Measurements from ENCODE around the gene CTBP2.

DNA sequence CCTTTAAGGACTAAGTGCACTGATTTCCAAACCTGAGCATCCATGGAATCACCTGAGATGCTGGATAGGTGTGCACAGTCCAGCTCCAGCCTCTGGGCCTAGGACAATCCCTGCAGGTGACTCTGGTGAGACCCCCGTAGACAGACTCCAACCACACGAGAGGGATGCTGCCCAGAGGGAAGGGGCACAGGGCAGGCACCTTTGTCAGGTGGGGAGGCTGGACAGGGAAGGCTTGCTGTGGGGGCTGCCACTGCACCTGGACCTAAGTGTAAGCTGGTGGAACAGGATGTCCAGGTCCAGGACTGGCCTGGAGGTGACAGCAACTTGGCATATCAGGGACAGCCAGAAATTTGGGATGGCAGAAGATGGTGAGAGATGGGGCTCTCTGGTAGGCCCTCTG is 45.1 kb upstream of the CTBP2 start:
- TF ChIP-seq NFATC3 (CRISPR knock-in tag; IDR thresholded peaks at IDR 0.05) (no peak), ASH2L (IDR thresholded peaks at IDR 0.05; ENCODE audit: insufficient read length, low read depth, low read length) (no peak), TCF7 (IDR thresholded peaks at IDR 0.05; ENCODE audit: low read depth) (no peak), NKX3-1 (CRISPR knock-in tag; IDR thresholded peaks at IDR 0.05) (no peak), ZNF224 (CRISPR knock-in tag; IDR thresholded peaks at IDR 0.05) (no peak), ATRX (CRISPR knock-in tag; IDR thresholded peaks at IDR 0.05; ENCODE audit: borderline replicate concordance) (no peak)
- TF ChIP-seq, protein P1, sequence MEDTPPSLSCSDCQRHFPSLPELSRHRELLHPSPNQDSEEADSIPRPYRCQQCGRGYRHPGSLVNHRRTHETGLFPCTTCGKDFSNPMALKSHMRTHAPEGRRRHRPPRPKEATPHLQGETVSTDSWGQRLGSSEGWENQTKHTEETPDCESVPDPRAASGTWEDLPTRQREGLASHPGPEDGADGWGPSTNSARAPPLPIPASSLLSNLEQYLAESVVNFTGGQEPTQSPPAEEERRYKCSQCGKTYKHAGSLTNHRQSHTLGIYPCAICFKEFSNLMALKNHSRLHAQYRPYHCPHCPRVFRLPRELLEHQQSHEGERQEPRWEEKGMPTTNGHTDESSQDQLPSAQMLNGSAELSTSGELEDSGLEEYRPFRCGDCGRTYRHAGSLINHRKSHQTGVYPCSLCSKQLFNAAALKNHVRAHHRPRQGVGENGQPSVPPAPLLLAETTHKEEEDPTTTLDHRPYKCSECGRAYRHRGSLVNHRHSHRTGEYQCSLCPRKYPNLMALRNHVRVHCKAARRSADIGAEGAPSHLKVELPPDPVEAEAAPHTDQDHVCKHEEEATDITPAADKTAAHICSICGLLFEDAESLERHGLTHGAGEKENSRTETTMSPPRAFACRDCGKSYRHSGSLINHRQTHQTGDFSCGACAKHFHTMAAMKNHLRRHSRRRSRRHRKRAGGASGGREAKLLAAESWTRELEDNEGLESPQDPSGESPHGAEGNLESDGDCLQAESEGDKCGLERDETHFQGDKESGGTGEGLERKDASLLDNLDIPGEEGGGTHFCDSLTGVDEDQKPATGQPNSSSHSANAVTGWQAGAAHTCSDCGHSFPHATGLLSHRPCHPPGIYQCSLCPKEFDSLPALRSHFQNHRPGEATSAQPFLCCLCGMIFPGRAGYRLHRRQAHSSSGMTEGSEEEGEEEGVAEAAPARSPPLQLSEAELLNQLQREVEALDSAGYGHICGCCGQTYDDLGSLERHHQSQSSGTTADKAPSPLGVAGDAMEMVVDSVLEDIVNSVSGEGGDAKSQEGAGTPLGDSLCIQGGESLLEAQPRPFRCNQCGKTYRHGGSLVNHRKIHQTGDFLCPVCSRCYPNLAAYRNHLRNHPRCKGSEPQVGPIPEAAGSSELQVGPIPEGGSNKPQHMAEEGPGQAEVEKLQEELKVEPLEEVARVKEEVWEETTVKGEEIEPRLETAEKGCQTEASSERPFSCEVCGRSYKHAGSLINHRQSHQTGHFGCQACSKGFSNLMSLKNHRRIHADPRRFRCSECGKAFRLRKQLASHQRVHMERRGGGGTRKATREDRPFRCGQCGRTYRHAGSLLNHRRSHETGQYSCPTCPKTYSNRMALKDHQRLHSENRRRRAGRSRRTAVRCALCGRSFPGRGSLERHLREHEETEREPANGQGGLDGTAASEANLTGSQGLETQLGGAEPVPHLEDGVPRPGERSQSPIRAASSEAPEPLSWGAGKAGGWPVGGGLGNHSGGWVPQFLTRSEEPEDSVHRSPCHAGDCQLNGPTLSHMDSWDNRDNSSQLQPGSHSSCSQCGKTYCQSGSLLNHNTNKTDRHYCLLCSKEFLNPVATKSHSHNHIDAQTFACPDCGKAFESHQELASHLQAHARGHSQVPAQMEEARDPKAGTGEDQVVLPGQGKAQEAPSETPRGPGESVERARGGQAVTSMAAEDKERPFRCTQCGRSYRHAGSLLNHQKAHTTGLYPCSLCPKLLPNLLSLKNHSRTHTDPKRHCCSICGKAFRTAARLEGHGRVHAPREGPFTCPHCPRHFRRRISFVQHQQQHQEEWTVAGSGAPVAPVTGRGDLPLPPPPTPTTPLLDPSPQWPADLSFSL (CRISPR knock-in tag; IDR thresholded peaks at IDR 0.05), result no peak
- TF ChIP-seq, protein P2, sequence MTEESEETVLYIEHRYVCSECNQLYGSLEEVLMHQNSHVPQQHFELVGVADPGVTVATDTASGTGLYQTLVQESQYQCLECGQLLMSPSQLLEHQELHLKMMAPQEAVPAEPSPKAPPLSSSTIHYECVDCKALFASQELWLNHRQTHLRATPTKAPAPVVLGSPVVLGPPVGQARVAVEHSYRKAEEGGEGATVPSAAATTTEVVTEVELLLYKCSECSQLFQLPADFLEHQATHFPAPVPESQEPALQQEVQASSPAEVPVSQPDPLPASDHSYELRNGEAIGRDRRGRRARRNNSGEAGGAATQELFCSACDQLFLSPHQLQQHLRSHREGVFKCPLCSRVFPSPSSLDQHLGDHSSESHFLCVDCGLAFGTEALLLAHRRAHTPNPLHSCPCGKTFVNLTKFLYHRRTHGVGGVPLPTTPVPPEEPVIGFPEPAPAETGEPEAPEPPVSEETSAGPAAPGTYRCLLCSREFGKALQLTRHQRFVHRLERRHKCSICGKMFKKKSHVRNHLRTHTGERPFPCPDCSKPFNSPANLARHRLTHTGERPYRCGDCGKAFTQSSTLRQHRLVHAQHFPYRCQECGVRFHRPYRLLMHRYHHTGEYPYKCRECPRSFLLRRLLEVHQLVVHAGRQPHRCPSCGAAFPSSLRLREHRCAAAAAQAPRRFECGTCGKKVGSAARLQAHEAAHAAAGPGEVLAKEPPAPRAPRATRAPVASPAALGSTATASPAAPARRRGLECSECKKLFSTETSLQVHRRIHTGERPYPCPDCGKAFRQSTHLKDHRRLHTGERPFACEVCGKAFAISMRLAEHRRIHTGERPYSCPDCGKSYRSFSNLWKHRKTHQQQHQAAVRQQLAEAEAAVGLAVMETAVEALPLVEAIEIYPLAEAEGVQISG (CRISPR knock-in tag; IDR thresholded peaks at IDR 0.05), result no peak

Data from HepG2 (cell line).